ENCODE data around the gene IFNK. TPM values are rescaled to one million over a fixed set of nuclear protein-coding genes. Genes with fewer than 3 reads are reported as not detected.

Gene IFNK
- total and polyA plus RNA-seq, 8 donors: 0.14 TPM; not detected in 7

DNA sequence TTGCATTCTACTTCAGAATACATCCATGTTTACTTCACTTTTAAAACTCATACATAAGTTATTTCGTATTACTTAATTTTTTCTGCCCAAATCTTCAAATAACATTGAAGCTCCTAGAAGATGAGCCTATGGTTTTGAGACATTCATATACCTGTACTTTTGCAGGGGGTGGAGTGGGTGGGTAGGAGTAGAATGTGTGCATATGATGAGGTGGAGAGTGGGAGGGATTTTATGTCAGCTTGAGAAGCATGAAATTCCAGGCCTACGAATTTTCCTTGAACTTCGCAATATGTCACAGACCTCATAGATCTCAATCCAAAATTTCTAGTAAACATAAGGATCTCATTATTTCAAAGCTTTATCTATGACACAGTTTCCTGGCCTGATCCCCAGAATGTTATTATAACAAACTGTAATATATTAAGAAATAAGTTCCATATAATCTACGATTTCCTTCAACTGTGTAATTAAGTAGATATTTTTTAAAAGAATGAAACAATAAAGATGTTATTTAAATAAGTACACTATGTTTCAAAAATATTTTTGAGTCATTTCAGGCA, 25.2 kb downstream of the IFNK start:
- Histone ChIP-seq H3K27ac (no peak overlapping the region), H3K36me3 (peaks cover 0 to 79% of the 10 kb centered on the region in 2 donors), H3K9me3 (no peaks in the 10 kb centered on the region), H3K27me3 (no peaks in the 10 kb centered on the region), H3K4me3 (no peak overlapping the region), H3K4me1 (no peaks in the 10 kb centered on the region)
- no peak for ATAC-seq
- intact Hi-C loops (cut with DNase I): loop anchor here in 1 of 2 donors (5.0 kb wide), 1 partner anchor 217 kb away; no protein-coding TSS in a partner anchor
- TF ChIP-seq, protein P1, sequence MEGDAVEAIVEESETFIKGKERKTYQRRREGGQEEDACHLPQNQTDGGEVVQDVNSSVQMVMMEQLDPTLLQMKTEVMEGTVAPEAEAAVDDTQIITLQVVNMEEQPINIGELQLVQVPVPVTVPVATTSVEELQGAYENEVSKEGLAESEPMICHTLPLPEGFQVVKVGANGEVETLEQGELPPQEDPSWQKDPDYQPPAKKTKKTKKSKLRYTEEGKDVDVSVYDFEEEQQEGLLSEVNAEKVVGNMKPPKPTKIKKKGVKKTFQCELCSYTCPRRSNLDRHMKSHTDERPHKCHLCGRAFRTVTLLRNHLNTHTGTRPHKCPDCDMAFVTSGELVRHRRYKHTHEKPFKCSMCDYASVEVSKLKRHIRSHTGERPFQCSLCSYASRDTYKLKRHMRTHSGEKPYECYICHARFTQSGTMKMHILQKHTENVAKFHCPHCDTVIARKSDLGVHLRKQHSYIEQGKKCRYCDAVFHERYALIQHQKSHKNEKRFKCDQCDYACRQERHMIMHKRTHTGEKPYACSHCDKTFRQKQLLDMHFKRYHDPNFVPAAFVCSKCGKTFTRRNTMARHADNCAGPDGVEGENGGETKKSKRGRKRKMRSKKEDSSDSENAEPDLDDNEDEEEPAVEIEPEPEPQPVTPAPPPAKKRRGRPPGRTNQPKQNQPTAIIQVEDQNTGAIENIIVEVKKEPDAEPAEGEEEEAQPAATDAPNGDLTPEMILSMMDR (IDR thresholded peaks at IDR 0.05): no peak
- DNase-seq: peak in 2 of 4 donors; percentile 47 to 67

GRCh38 chr9:27554712-27555111, 30.6 kb downstream of the IFNK start:
- TF ChIP-seq, protein P1 (IDR thresholded peaks at IDR 0.05): no peak
- Histone ChIP-seq H3K4me3 (no peak overlapping the region), H3K36me3 (peaks cover 0 to 86% of the 10 kb centered on the region in 2 donors), H3K27me3 (no peaks in the 10 kb centered on the region), H3K4me1 (no peaks in the 10 kb centered on the region), H3K27ac (no peak overlapping the region), H3K9me3 (no peaks in the 10 kb centered on the region)
- ATAC-seq: no peak
- intact Hi-C loops (cut with DNase I): no loop called here
- no peak for DNase-seq

DNA sequence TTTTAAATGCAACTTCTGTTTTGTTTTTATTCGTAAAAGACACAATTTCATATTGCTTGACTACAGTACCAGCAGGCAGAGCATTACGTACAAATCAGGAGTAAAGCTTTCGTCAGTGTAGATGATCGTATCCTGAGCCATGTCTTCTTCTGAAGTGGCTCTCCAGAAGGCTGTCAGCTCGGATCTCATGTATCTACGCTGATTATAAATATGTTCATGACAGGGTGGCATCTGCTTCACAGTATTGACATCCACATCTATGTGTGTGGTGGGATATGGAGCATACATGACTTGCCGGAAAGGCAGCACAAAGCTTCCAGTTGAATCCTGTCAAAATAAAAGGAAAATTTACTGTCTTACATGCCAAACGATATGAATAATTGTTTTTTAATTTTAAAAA, 32.4 kb downstream of the IFNK start:
- Histone ChIP-seq H3K4me3 (no peak overlapping the region), H3K27ac (no peak overlapping the region), H3K36me3 (peaks cover 0 to 89% of the 10 kb centered on the region in 2 donors), H3K9me3 (no peaks in the 10 kb centered on the region), H3K4me1 (no peaks in the 10 kb centered on the region), H3K27me3 (no peaks in the 10 kb centered on the region)
- TF ChIP-seq, protein P1 (IDR thresholded peaks at IDR 0.05): no peak
- intact Hi-C loops (cut with DNase I): no loop called here
- ATAC-seq: no peak
- no peak for DNase-seq

GRCh38 chr9:27558307-27558706, 34.2 kb downstream of the IFNK start:
- Histone ChIP-seq H3K36me3 (peaks cover 0 to 88% of the 10 kb centered on the region in 2 donors), H3K27me3 (no peaks in the 10 kb centered on the region), H3K27ac (no peak overlapping the region), H3K4me3 (no peak overlapping the region), H3K4me1 (no peaks in the 10 kb centered on the region), H3K9me3 (no peaks in the 10 kb centered on the region)
- TF ChIP-seq, protein P1 (IDR thresholded peaks at IDR 0.05): no peak
- intact Hi-C loops (cut with DNase I): no loop called here
- DNase-seq: no peak
- ATAC-seq: no peak

DNA sequence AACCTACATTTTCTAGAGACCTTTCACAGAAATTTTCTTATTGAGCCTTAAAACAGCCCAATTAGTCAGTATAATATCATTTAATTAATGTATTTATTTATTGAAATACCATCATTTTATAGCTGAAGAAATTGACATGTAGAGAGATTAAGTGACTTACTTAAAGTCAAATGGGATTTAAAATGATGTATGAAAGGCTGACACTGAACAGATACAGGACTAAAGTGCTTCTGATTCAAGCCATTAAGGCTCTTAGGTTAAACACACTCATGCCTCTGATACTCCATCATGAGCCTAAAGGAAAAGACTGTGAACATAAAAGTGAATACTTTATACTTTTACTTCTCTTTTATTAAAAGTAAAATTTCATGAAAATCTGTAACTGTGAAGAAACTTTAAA, 36.4 kb downstream of the IFNK start:
- no peak for ATAC-seq
- no peak for DNase-seq
- intact Hi-C loops (cut with DNase I): no loop called here
- no peaks in the 10 kb centered on the region for H3K27me3 ChIP-seq
- no peak overlapping the region for H3K4me3 ChIP-seq
- no peak overlapping the region for H3K27ac ChIP-seq
- H3K4me1 ChIP-seq: peaks cover 0 to 8% of the 10 kb centered on the region in 2 donors
- no peaks in the 10 kb centered on the region for H3K9me3 ChIP-seq
- H3K36me3 ChIP-seq: peaks cover 0 to 78% of the 10 kb centered on the region in 2 donors
- TF ChIP-seq, protein P1 (IDR thresholded peaks at IDR 0.05): no peak

All from left lung (tissue), 10 donors.